HG03097 (cell line): ENCODE results near the gene DUSP11.
"Not testable (repeated sequence)": the region's sequence is repeated elsewhere in the genome, so short reads cannot be mapped to it uniquely, and the experiment has no call there.

Experiments used
- ATAC-seq: cut with Tn5 transposase; IDR thresholded peaks from one replicate; pipeline ENCODE4 v1.9.1; 2021; ENCODE audit not compliant: unreplicated experiment, low FRiP score

DUSP11 gene

GRCh38 chr2:73779467-73780236 lies at the start of gene DUSP11:
TSS of gene DUSP11 (minus strand) at chr2:73780103. CDS start at chr2:73779974, 129 bp downstream.
- peak; percentile 98 for ATAC-seq

GRCh38 chr2:73828818-73829570 lies 49.1 kb upstream of the DUSP11 start, which contains the start of gene STAMBP:
TSS of gene STAMBP (plus strand) at chr2:73828961. CDS start at chr2:73830857, 1,896 bp downstream.
- peak; percentile 75 for ATAC-seq

- ATAC-seq: no peak
These were observed 48.5 kb upstream of the DUSP11 start for GRCh38 chr2:73828389-73828817.

GRCh38 chr2:73827660-73828388 lies 47.9 kb upstream of the DUSP11 start:
- ATAC-seq: no peak

- no peak for ATAC-seq
These were observed 47.1 kb upstream of the DUSP11 start for GRCh38 chr2:73827018-73827417.

- no peak for ATAC-seq
These were observed 45.5 kb upstream of the DUSP11 start for GRCh38 chr2:73825408-73825807.

- no peak for ATAC-seq
These were observed 44.1 kb upstream of the DUSP11 start for GRCh38 chr2:73823916-73824523.

GRCh38 chr2:73823416-73823815 lies 43.5 kb upstream of the DUSP11 start:
- no peak for ATAC-seq

- no peak for ATAC-seq
These were observed 43.1 kb upstream of the DUSP11 start for GRCh38 chr2:73822991-73823390.

- ATAC-seq: peak; percentile 65
These were observed 42.4 kb upstream of the DUSP11 start for GRCh38 chr2:73822276-73822675.

GRCh38 chr2:73821669-73822068 lies 41.8 kb upstream of the DUSP11 start:
- ATAC-seq: no peak

- ATAC-seq: no peak
These were observed 41.3 kb upstream of the DUSP11 start for GRCh38 chr2:73821227-73821626.

- no peak for ATAC-seq
These were observed 38.4 kb upstream of the DUSP11 start for GRCh38 chr2:73818296-73818695.

- no peak for ATAC-seq
These were observed 32.7 kb upstream of the DUSP11 start for GRCh38 chr2:73812635-73813034.

- no peak for ATAC-seq
These were observed 32.0 kb upstream of the DUSP11 start for GRCh38 chr2:73811878-73812277.

GRCh38 chr2:73783883-73784282 lies 4.0 kb upstream of the DUSP11 start, which contains the start of gene C2orf78:
TSS of gene C2orf78 (plus strand) at chr2:73784183. CDS start at chr2:73784310, 127 bp downstream.
- not testable (repeated sequence) for ATAC-seq

GRCh38 chr2:73783402-73783801 lies 3.5 kb upstream of the DUSP11 start:
- ATAC-seq: not testable (repeated sequence)

GRCh38 chr2:73780237-73780582 lies 307 bp upstream of the DUSP11 start:
- ATAC-seq: no peak

- not testable (repeated sequence) for ATAC-seq
These were observed 936 bp downstream of the DUSP11 start for GRCh38 chr2:73778867-73779466.

GRCh38 chr2:73776869-73777519 lies 2.9 kb downstream of the DUSP11 start:
- ATAC-seq: no peak
